ENCODE data around the gene SORL1.

Gene SORL1

DNA sequence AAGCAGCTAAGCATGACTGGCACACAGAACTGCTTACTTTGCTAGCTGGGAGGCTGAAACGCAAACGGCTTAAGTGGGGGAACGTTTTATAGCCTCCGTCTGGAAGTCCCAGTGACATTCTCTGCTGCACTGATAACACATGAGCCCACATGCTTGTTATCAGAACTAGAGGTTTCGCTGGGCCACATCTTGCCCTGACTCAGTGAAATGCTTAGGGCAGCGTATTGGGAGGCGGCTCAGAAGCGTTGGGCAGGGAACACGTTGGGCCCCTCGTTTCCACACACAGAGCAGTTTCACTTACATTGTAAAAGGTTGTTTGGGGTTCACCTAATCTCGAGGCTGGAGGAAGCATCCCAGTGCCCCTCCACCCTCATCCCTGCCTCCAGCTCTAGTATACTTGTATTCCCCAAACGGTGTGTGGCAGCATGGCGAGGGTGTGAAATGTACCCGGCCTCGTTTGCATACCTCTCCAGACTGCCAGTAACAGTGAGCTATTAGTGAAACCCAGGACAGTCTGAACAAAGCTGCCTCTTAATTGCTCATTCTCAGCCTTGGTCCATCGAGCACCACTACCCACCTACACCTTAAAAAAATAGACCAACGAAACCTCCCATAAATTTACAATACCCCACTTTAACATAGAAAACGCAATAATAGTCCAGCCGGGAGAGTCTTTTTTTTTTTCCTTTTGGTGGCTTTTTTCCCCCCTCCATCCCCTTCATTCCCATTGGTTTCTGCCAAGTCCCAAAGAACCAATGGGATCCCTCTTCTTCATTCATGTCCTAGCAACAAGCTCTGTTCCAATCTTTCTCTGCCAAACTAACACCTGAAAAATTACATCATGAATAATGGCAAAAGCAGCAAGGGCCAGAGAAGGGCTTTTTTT is 219.4 kb downstream of the SORL1 start:
- Histone ChIP-seq H3K36me3 (ENCODE audit: control insufficient read depth, insufficient read depth, low read length) (no peaks in the 10 kb centered on the region), H3K9ac (ENCODE audit: low read length) (no peak overlapping the region), H3K27me3 (ENCODE audit: control insufficient read depth, insufficient read depth, low read length) (no peaks in the 10 kb centered on the region), H3K4me3 (ENCODE audit: low read length) (peak overlapping the region; percentile 3), H3K27ac (ENCODE audit: low read depth, low read length) (peak overlapping the region; percentile 90), H3K4me1 (ENCODE audit: control insufficient read depth, insufficient read depth, low read length) (peaks cover 36% of the 10 kb centered on the region)

DNA sequence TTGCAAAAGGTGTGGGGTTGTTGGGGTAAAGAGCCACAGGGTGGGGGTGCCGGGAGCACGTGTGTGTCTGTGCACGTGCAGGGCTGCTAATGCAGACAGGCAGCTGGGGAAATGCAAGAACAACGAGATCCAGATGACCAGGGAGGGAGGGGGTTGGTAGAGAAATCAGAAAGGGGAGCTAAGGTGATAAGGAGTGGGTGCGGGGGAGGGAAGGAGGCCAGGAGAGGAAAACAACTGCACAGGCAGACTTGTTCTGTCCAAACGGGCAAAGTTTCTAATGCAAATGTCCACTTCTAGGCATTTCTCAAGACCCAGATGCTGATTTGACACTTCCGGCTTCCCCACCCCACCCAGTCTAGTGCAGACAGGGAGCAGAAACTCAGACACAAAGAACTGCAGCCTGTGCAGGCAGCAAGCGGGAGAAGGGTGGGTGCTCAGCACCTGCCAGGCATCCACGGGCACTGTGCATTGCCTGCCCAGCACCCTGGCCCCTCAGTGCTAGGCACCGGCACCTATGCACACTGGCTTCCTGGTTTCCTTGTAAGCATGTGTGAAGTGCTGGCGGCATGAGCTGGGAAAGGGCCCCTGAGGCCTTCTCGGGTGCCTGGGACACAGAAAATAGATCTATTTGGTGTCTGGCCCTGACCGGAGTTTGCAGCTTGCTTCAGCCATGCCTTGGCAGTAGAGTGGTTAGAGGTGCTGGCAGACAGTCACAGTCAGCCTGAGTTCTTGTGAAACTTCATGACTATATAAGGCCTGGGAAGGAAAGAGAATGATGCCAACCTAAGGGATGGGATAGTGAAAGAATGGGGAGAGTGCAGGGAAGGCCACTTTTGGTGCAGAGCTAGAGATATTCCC is 220.7 kb downstream of the SORL1 start:
- Histone ChIP-seq H3K27ac (ENCODE audit: low read depth, low read length) (peak overlapping the region; percentile 90), H3K9ac (ENCODE audit: low read length) (no peak overlapping the region), H3K36me3 (ENCODE audit: control insufficient read depth, insufficient read depth, low read length) (no peaks in the 10 kb centered on the region), H3K4me1 (ENCODE audit: control insufficient read depth, insufficient read depth, low read length) (peaks cover 36% of the 10 kb centered on the region), H3K27me3 (ENCODE audit: control insufficient read depth, insufficient read depth, low read length) (no peaks in the 10 kb centered on the region), H3K4me3 (ENCODE audit: low read length) (no peak overlapping the region)

DNA sequence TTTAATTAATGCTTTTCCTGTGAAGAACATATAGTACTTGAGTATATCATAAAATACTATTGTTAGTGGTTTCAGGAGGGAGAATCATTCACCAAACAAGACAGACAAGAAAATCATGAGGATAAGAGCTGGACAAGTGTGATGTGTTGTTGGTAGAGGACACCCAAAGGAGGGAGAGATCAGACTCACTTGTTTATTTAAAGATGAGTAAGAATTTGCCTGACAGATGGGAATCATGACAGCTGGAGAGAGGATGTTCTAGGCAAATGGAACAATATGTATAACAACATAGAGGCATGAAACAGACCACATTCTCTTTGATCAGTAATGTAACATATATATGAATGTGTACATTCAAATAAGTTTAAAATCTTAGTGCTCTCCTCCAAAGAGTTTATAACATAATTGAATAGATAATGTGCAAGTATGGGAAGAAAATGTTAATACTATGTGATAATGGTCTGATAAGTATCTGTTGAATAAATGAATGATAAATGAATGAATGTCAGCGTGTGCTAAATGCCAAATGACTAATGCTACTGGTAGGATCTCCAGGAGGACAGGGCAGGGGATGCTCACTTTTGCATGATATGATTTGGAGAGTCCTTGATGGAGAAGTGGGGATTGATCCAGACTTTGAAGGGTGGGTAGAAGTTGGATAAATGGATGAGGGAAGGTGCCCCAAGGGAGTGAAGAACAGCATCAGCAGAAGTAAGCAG is 229.6 kb downstream of the SORL1 start:
- Histone ChIP-seq H3K27me3 (ENCODE audit: control insufficient read depth, insufficient read depth, low read length) (no peaks in the 10 kb centered on the region), H3K9ac (ENCODE audit: low read length) (no peak overlapping the region), H3K4me3 (ENCODE audit: low read length) (no peak overlapping the region), H3K4me1 (ENCODE audit: control insufficient read depth, insufficient read depth, low read length) (no peaks in the 10 kb centered on the region), H3K36me3 (ENCODE audit: control insufficient read depth, insufficient read depth, low read length) (no peaks in the 10 kb centered on the region), H3K27ac (ENCODE audit: low read depth, low read length) (no peak overlapping the region)
